WTC11 (cell line): Measurements from ENCODE around the gene TRIP11. TPM values are rescaled to one million over a fixed set of nuclear protein-coding genes. Genes with fewer than 3 reads are reported as not detected.

Experiments
- ATAC-seq: fragments of 200-7000 bp; cut with Tn5 transposase; 2 replicates; pipeline ENCODE4 v1.10.0; 2021; ENCODE audit warnings: mild to moderate bottlenecking, moderate library complexity
- CTCF ChIA-PET: fragments of 300-600 bp; sonication (Branson Sonifier 250); formaldehyde crosslinking; loops from one replicate; lab custom pipeline; 2021; ENCODE audit warnings: antibody characterized with exemption; lab: Charles Lee
- POLR2A ChIA-PET: fragments of 350-600 bp; sonication (Branson Sonifier 250); formaldehyde crosslinking; loops from one replicate; lab custom pipeline; 2021; ENCODE audit warnings: antibody characterized with exemption; lab: Charles Lee
- DNase-seq: peaks from one replicate; pipeline ENCODE4 v3.0.0; 2021; ENCODE audit warnings: low spot score
- H3K27ac Mint-ChIP-seq: 2 replicates; pipeline ENCODE4 v1.8.0; 2021; ENCODE audit warnings: mixed read lengths
- H3K27me3 Mint-ChIP-seq: 2 replicates; pipeline ENCODE4 v1.8.0; 2021; ENCODE audit warnings: low read depth, mild to moderate bottlenecking, moderate library complexity, mixed read lengths
- H3K36me3 Mint-ChIP-seq: 2 replicates; pipeline ENCODE4 v1.8.0; 2021; ENCODE audit warnings: mixed read lengths
- H3K4me1 Mint-ChIP-seq: 2 replicates; pipeline ENCODE4 v1.8.0; 2022; ENCODE audit warnings: mixed read lengths
- H3K4me3 Mint-ChIP-seq: 2 replicates; pipeline ENCODE4 v1.8.0; 2021; ENCODE audit warnings: mild to moderate bottlenecking, moderate library complexity, mixed read lengths
- H3K9me3 Mint-ChIP-seq: 2 replicates; pipeline ENCODE4 v1.8.0; 2021; ENCODE audit warnings: mixed read lengths
- AFF4 ChIP-seq: sonication (generic); formaldehyde crosslinking; IDR thresholded peaks from 2 replicates; pipeline ENCODE4 v1.8.1; 2023; ENCODE audit warnings: mild to moderate bottlenecking, missing genetic modification reagents, borderline replicate concordance
- ATF1 ChIP-seq: sonication (generic); formaldehyde crosslinking; IDR thresholded peaks from 2 replicates; pipeline ENCODE4 v1.8.1; 2023; ENCODE audit warnings: mild to moderate bottlenecking, moderate library complexity, missing genetic modification reagents
- ATF2 ChIP-seq: sonication (generic); formaldehyde crosslinking; IDR thresholded peaks from 2 replicates; pipeline ENCODE4 v1.8.1; 2022; ENCODE audit warnings: low read depth, missing genetic modification reagents, borderline replicate concordance
- ATF6 ChIP-seq: sonication (generic); formaldehyde crosslinking; IDR thresholded peaks from 2 replicates; pipeline ENCODE4 v1.8.1; 2023; ENCODE audit warnings: mild to moderate bottlenecking, missing genetic modification reagents
- CREB1 ChIP-seq: sonication (generic); formaldehyde crosslinking; IDR thresholded peaks from 2 replicates; pipeline ENCODE4 v1.8.0; 2023; ENCODE audit warnings: mild to moderate bottlenecking, missing genetic modification reagents
- E2F1 ChIP-seq: sonication (generic); formaldehyde crosslinking; IDR thresholded peaks from 2 replicates; pipeline ENCODE4 v1.8.0; 2022; ENCODE audit warnings: mild to moderate bottlenecking, missing genetic modification reagents
- ETV6 ChIP-seq: sonication (generic); formaldehyde crosslinking; IDR thresholded peaks from 2 replicates; pipeline ENCODE4 v1.8.1; 2022; ENCODE audit warnings: mild to moderate bottlenecking, missing genetic modification reagents
- FOXK1 ChIP-seq: sonication (generic); formaldehyde crosslinking; IDR thresholded peaks from 2 replicates; pipeline ENCODE4 v1.8.0; 2022; ENCODE audit warnings: mild to moderate bottlenecking, moderate library complexity, missing genetic modification reagents
- FOXP1 ChIP-seq: sonication (generic); formaldehyde crosslinking; IDR thresholded peaks from 2 replicates; pipeline ENCODE4 v1.8.0; 2022; ENCODE audit warnings: missing genetic modification reagents, mild to moderate bottlenecking, moderate library complexity, borderline replicate concordance
- IRF1 ChIP-seq: sonication (generic); formaldehyde crosslinking; IDR thresholded peaks from 2 replicates; pipeline ENCODE4 v1.8.0; 2023; ENCODE audit warnings: missing genetic modification reagents
- MXD4 ChIP-seq: fragments of 250-450 bp; sonication (Bioruptor Pico); IDR thresholded peaks from 2 replicates; pipeline ENCODE4 v1.8.0; 2021; ENCODE audit warnings: mild to moderate bottlenecking, moderate library complexity, borderline replicate concordance
- TEAD4 ChIP-seq: sonication (generic); formaldehyde crosslinking; IDR thresholded peaks from 2 replicates; pipeline ENCODE4 v1.8.0; 2022; ENCODE audit warnings: mild to moderate bottlenecking, missing genetic modification reagents
- ZMAT4 ChIP-seq: fragments of 250-450 bp; sonication (Bioruptor Pico); IDR thresholded peaks from 2 replicates; pipeline ENCODE4 v1.9.0; 2021; ENCODE audit warnings: mild to moderate bottlenecking
- ZNF121 ChIP-seq: sonication (generic); formaldehyde crosslinking; IDR thresholded peaks from 2 replicates; pipeline ENCODE4 v1.8.0; 2023; ENCODE audit warnings: missing genetic modification reagents
- ZNF317 ChIP-seq: sonication (generic); formaldehyde crosslinking; IDR thresholded peaks from 2 replicates; pipeline ENCODE4 v1.8.1; 2023; ENCODE audit warnings: low read depth, mild to moderate bottlenecking, moderate library complexity, missing genetic modification reagents, borderline replicate concordance
- ZNF396 ChIP-seq: fragments of 250-450 bp; sonication (Bioruptor Pico); IDR thresholded peaks from 2 replicates; pipeline ENCODE4 v1.8.0; 2021; ENCODE audit warnings: mild to moderate bottlenecking, moderate library complexity, borderline replicate concordance
- ZNF416 ChIP-seq: fragments of 250-450 bp; sonication (Bioruptor Pico); IDR thresholded peaks from 2 replicates; pipeline ENCODE4 v1.9.0; 2021; ENCODE audit warnings: mild to moderate bottlenecking, inconsistent platforms
- ZNF671 ChIP-seq: fragments of 250-450 bp; sonication (Bioruptor Pico); IDR thresholded peaks from 2 replicates; pipeline ENCODE4 v1.8.0; 2021; ENCODE audit warnings: mild to moderate bottlenecking
- total RNA-seq: library from RNA; stranded (reverse); gene quantifications from 3 replicates; pipeline ENCODE4 v1.2.3, GENCODE V29; 2021

The TRIP11 gene
- total RNA-seq, 1 experiment from 2014 or later = 34.4 TPM

- TF ChIP-seq ATF2 (no peak), ZMAT4 (CRISPR knock-in tag) (no peak), ZNF671 (no peak), ZNF416 (CRISPR knock-in tag) (no peak), FOXK1 (CRISPR knock-in tag) (no peak), ATF1 (CRISPR knock-in tag) (no peak), ATF6 (no peak)
Measured at GRCh38 chr14:91942946-91943345, 96.9 kb downstream of the TRIP11 start (continued).

- POLR2A ChIA-PET = interaction anchor here (0.6 kb wide), 1 partner anchor 441 kb away, joined by 3 read pairs; no protein-coding TSS in a partner anchor
- no peak overlapping the region for H3K4me3 Mint-ChIP-seq
- TF ChIP-seq IRF1 (no peak), FOXP1 (CRISPR knock-in tag) (no peak), ZNF396 (CRISPR knock-in tag) (no peak), ETV6 (CRISPR knock-in tag) (no peak), CREB1 (CRISPR knock-in tag) (no peak)
- CTCF ChIA-PET = no interaction called here
- DNase-seq (no peak), ATAC-seq (peak; percentile 51)
- peaks cover 10% of the 10 kb centered on the region for H3K9me3 Mint-ChIP-seq
- peaks cover 20% of the 10 kb centered on the region for H3K27me3 Mint-ChIP-seq
- H3K27ac Mint-ChIP-seq = no peak overlapping the region
- H3K36me3 Mint-ChIP-seq = no peaks in the 10 kb centered on the region
- H3K4me1 Mint-ChIP-seq = peaks cover 13% of the 10 kb centered on the region
Measured at GRCh38 chr14:91942128-91942527, 97.7 kb downstream of the TRIP11 start.

- Mint-ChIP-seq H3K9me3 (peaks cover 10% of the 10 kb centered on the region), H3K36me3 (no peaks in the 10 kb centered on the region), H3K27ac (no peak overlapping the region), H3K27me3 (peaks cover 1% of the 10 kb centered on the region; the same call in 1 of the 2 replicates), H3K4me3 (no peak overlapping the region), H3K4me1 (peaks cover 9% of the 10 kb centered on the region)
- TF ChIP-seq ZNF121 (CRISPR knock-in tag) (no peak), AFF4 (CRISPR knock-in tag) (no peak), TEAD4 (CRISPR knock-in tag) (no peak), ZNF317 (CRISPR knock-in tag) (no peak), MXD4 (CRISPR knock-in tag) (no peak), E2F1 (CRISPR knock-in tag) (no peak)
- ATAC-seq (no peak), DNase-seq (no peak)
- ChIA-PET POLR2A (interaction anchor here (0.6 kb wide), 1 partner anchor 85 kb away, joined by 4 read pairs; no protein-coding TSS in a partner anchor), CTCF (no interaction called here)
Measured at GRCh38 chr14:91940209-91940608, 99.7 kb downstream of the TRIP11 start.
